Tibial artery (tissue), 4 donors: ENCODE results near the gene CDH5.

Experiments
- DNase-seq, 2 donors: peaks; one replicate each; pipeline ENCODE4 v3.0.0-alpha.2; 2019
- H3K27ac ChIP-seq, 2 donors: fragments of 200-600 bp; sonication (generic) in 1 of 2; 1 replicate in 1 of 2; 2 replicates in 1 of 2; pipeline ENCODE4 v1.5.1; 2018 to 2019; ENCODE audit warnings: mild to moderate bottlenecking in 1 of 2
- H3K27me3 ChIP-seq, 2 donors: fragments of 200-600 bp; sonication (generic) in 1 of 2; one replicate each; pipeline versions ENCODE4 v1.5.1 to v1.6.0; 2016 to 2019
- H3K36me3 ChIP-seq, 3 donors: fragments of 200-600 bp; sonication (generic) in 2 of 3; one replicate each; pipeline ENCODE4 v1.5.1; 2016 to 2019; ENCODE audit warnings: mild to moderate bottlenecking in 2 of 3
- H3K4me1 ChIP-seq, 4 donors: fragments of 200-600 bp; sonication (generic) in 2 of 4; 1 replicate in 3 of 4; 2 replicates in 1 of 4; pipeline ENCODE4 v1.5.1; 2016 to 2019
- H3K4me3 ChIP-seq, 2 donors: fragments of 200-600 bp; sonication (generic) in 1 of 2; 1 replicate in 1 of 2; 2 replicates in 1 of 2; pipeline ENCODE4 v1.5.1; 2018 to 2019; ENCODE audit warnings: mild to moderate bottlenecking in 2 of 2
- H3K9me3 ChIP-seq, 3 donors: fragments of 200-600 bp; sonication (generic) in 1 of 3; one replicate each; pipeline ENCODE4 v1.5.1; 2016 to 2019
- intact Hi-C: fragments of 100-400 bp; cut with DNase I; formaldehyde crosslinking; loops from one replicate; pipeline ENCODE4 v1.15.0; 2023; ENCODE audit warnings: low total_unique reads
- TF ChIP-seq, protein P1 (sequence below), 2 experiments: fragments of 200-600 bp in 1 of 2; fragments of 450-650 bp in 1 of 2; IDR thresholded peaks; one replicate each; pipeline ENCODE4 v1.5.1; 2017 to 2019; ENCODE audit warnings: antibody characterized with exemption in 2 of 2, mild to moderate bottlenecking in 1 of 2, moderate library complexity in 1 of 2

Gene CDH5

DNA sequence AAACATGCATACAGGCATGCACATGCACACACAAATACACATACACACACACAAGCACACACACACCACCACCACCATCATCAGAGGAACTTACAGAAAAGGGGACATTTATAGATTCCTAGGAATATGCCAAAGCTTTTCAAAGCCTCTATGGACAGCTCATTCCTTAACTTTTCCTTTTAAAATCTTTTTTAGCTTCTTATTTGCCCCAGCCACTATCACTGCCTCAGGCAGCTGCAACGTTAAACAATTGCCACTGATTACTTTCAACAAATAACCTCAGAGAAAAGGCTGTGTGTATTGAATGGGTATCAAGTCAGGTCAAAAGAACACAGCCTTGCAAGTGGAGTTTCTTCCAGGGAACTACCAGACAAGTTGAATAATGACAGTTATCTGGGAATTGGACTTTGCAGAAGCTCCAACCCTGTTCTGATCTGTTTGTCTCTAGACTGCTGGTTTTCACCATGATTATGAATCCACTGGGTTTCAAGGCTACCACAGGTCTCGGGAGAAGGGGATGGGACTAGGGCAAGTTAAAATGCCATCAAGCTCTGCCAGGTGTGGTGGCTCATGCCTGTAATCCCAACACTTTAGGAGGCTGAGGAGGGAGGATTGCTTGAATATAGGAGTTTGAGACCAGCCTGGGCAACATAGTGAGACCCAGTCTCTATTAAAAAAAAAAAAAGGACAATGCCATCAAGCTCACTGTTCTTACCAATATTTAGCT is 38.7 kb downstream of the CDH5 start:
- intact Hi-C loops, result loop anchor here (5.0 kb wide), 2 partner anchors 182 to 197 kb away; partner anchors contain the start of gene CMTM3
- TF ChIP-seq, protein P1, sequence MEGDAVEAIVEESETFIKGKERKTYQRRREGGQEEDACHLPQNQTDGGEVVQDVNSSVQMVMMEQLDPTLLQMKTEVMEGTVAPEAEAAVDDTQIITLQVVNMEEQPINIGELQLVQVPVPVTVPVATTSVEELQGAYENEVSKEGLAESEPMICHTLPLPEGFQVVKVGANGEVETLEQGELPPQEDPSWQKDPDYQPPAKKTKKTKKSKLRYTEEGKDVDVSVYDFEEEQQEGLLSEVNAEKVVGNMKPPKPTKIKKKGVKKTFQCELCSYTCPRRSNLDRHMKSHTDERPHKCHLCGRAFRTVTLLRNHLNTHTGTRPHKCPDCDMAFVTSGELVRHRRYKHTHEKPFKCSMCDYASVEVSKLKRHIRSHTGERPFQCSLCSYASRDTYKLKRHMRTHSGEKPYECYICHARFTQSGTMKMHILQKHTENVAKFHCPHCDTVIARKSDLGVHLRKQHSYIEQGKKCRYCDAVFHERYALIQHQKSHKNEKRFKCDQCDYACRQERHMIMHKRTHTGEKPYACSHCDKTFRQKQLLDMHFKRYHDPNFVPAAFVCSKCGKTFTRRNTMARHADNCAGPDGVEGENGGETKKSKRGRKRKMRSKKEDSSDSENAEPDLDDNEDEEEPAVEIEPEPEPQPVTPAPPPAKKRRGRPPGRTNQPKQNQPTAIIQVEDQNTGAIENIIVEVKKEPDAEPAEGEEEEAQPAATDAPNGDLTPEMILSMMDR (IDR thresholded peaks at IDR 0.05), result no peak
- H3K4me3 ChIP-seq, result no peak overlapping the region
- H3K4me1 ChIP-seq, result peaks cover 0 to 17% (median 10%) of the 10 kb centered on the region in 4 donors
- H3K9me3 ChIP-seq, result no peaks in the 10 kb centered on the region
- H3K27me3 ChIP-seq, result peaks cover 0 to 23% of the 10 kb centered on the region in 2 donors
- DNase-seq, result no peak
- no peaks in the 10 kb centered on the region for H3K36me3 ChIP-seq
- H3K27ac ChIP-seq, result no peak overlapping the region

DNA sequence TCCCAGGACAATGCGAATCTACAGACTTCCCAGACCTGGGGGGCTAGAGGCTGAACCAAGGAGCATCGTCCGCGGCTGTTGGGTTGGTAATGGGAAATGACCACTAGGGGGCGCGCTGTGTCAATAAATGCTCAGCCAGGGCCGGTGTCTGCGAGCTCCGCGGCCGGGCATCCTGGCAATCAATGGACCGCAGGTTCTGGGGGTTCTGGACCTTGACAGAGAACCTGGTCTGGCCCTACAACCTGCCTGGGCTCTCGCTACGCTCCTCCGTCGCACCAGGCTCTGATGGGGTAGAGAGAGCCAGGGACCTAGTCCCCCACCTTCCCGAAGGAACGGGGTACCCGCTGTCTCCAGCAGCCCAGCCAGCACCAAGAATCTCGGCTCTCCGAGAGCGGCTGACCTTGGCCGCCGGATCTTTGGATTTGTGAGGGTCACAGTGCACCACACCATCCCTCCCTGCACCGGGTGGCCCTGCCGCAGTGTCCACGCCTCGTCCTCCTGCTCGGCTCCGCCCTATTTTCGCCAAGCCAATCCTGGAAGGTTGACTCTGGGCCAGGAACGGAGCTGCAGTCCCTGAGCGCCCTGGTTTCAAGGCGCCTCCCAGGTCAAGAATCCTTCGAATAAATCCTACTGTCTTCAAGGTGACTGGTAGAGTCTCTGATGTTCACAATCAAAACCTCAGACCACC is 40.2 kb downstream of the CDH5 start:
- peaks cover 0 to 24% of the 10 kb centered on the region in 2 donors for H3K27me3 ChIP-seq
- TF ChIP-seq, protein P1 (IDR thresholded peaks at IDR 0.05), result peak; percentile 81 to 92
- intact Hi-C loops, result loop anchor here (2.0 to 5.0 kb wide), 3 partner anchors 78 to 196 kb away; partner anchors contain the start of gene CMTM3
- peaks cover 0 to 14% (median 6%) of the 10 kb centered on the region in 4 donors for H3K4me1 ChIP-seq
- peak overlapping the region; percentile 40 to 48 for H3K4me3 ChIP-seq
- peak; percentile 87 to 90 for DNase-seq
- no peak overlapping the region for H3K27ac ChIP-seq
- H3K9me3 ChIP-seq, result no peaks in the 10 kb centered on the region
- H3K36me3 ChIP-seq, result no peaks in the 10 kb centered on the region

DNA sequence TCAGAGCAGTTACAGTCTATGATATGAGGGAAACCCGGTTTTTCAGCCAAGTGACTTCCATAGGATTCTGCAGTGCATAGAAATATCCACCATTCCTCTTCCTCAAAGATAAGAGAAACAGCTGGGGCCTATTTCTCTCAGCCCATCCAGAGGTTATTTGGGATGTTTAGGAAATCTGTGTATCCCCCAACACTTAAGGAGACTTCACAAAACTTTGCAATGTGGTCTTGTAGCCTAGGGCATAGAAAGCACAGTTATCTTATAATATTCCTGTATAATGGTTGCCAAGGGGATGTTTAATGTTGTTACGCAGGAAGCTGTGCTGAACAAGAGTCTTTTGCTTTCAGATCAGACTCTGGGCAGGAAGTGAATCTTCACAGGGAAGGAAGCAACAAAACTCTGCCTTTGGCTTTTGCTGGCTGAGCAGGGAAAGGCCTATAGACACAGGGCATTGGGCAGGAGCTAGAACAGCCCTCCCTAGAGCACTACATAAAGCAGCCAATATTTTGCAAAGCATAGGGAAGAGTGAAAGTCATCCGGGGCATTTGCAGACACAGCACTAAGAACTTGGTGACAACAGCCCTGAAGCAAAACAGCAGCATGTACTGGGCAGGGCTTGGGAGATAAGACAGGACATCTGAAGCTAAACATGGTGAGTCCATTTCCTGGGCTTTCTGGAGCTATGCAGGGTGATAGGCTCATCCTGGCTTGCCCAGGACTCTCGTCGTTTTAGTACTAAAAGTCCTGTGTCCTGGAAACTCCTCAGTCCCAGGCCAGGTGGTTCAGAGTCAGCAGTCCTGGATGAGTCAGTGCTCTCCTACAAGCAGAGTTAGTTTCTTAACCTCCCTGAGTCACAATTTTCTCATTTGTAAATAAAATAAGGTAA is 41.9 kb downstream of the CDH5 start:
- no peak overlapping the region for H3K4me3 ChIP-seq
- intact Hi-C loops, result loop anchor here (5.0 kb wide), 2 partner anchors 179 to 194 kb away; partner anchors contain the start of gene CMTM3
- H3K9me3 ChIP-seq, result no peaks in the 10 kb centered on the region
- peaks cover 0 to 19% of the 10 kb centered on the region in 2 donors for H3K27me3 ChIP-seq
- DNase-seq, result no peak
- no peaks in the 10 kb centered on the region for H3K36me3 ChIP-seq
- H3K4me1 ChIP-seq, result peaks cover 0 to 14% (median 6%) of the 10 kb centered on the region in 4 donors
- TF ChIP-seq, protein P1 (IDR thresholded peaks at IDR 0.05), result no peak
- no peak overlapping the region for H3K27ac ChIP-seq

DNA sequence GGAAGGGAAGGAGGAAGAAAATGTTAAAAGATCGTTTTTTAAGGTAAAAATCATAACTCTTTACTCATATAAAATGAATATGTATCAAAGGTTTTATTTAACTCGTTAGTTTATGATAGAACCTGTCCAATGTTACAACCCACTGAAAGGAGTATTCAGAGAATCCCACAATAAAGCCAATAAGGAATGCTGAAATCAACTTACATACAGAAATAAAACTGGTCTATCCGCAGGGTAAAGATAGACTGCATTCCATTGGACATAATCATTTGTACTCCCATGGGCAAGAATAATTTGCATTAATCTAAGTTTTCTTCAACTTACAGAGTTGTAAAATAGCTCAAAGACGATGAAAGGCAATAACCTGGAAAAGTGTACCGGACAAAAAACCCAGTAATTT is 42.7 kb downstream of the CDH5 start:
- intact Hi-C loops, result loop anchor here (5.0 kb wide), 2 partner anchors 178 to 193 kb away; partner anchors contain the start of gene CMTM3
- Histone ChIP-seq H3K9me3 (no peaks in the 10 kb centered on the region), H3K36me3 (no peaks in the 10 kb centered on the region), H3K27me3 (peaks cover 0 to 19% of the 10 kb centered on the region in 2 donors), H3K27ac (no peak overlapping the region), H3K4me1 (peaks cover 0 to 14% (median 6%) of the 10 kb centered on the region in 4 donors), H3K4me3 (no peak overlapping the region)
- DNase-seq, result no peak
- TF ChIP-seq, protein P1 (IDR thresholded peaks at IDR 0.05), result no peak

DNA sequence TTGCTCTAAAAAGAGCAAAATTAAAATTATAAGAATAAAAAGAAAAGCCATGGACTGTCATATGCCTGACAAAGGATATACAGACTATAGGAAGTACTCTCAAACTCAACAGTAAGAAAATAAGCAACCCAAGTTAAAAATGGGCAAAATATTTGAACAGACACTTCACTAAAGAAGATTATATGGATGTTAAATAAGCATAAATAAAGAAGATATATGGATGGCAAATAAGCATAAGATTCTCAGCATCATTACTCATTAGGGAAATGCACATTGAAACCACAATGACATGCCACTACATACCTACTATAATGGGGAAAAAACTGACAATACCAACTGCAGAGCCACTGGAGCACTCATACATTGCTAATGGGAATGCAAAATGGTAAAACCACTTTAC is 45.7 kb downstream of the CDH5 start:
- Histone ChIP-seq H3K36me3 (no peaks in the 10 kb centered on the region), H3K27ac (no peak overlapping the region), H3K4me3 (no peak overlapping the region), H3K27me3 (peaks cover 0 to 11% of the 10 kb centered on the region in 2 donors), H3K4me1 (peaks cover 0 to 7% (median 0%) of the 10 kb centered on the region in 4 donors), H3K9me3 (no peaks in the 10 kb centered on the region)
- TF ChIP-seq, protein P1 (IDR thresholded peaks at IDR 0.05), result no peak
- intact Hi-C loops, result no loop called here
- DNase-seq, result no peak
